Measurements from ENCODE around the gene PLEKHG3.

The PLEKHG3 gene

GRCh38 chr14:64680714-64681065 lies 23.5 kb upstream of the PLEKHG3 start:
- DNase-seq, result no peak
- Histone ChIP-seq H3K9ac (ENCODE audit: low read length) (no peak overlapping the region), H2AFZ (ENCODE audit: low read length) (no peak overlapping the region)

GRCh38 chr14:64681796-64682710 lies 22.2 kb upstream of the PLEKHG3 start:
- no peaks in the 10 kb centered on the region for H3K36me3 ChIP-seq (replicated peaks; ENCODE audit: insufficient read depth, low read length)
- no peaks in the 10 kb centered on the region for H4K20me1 ChIP-seq (ENCODE audit: insufficient read depth, low read length)
- no peaks in the 10 kb centered on the region for H3K9me3 ChIP-seq (replicated peaks; ENCODE audit: insufficient read depth, low read length)
- H3K9ac ChIP-seq (ENCODE audit: low read length), result no peak overlapping the region
- H3K4me1 ChIP-seq (ENCODE audit: low read length), result no peaks in the 10 kb centered on the region
- no peaks in the 10 kb centered on the region for H3F3A ChIP-seq (ENCODE audit: insufficient read depth, low read length)
- TF ChIP-seq EZH2 (optimal IDR thresholded peaks at IDR 0.05; ENCODE audit: low read depth, low read length) (no peak), EZH2phosphoT487 (IDR thresholded peaks at IDR 0.05; ENCODE audit: low read length) (no peak)
- TF ChIP-seq, protein P1, sequence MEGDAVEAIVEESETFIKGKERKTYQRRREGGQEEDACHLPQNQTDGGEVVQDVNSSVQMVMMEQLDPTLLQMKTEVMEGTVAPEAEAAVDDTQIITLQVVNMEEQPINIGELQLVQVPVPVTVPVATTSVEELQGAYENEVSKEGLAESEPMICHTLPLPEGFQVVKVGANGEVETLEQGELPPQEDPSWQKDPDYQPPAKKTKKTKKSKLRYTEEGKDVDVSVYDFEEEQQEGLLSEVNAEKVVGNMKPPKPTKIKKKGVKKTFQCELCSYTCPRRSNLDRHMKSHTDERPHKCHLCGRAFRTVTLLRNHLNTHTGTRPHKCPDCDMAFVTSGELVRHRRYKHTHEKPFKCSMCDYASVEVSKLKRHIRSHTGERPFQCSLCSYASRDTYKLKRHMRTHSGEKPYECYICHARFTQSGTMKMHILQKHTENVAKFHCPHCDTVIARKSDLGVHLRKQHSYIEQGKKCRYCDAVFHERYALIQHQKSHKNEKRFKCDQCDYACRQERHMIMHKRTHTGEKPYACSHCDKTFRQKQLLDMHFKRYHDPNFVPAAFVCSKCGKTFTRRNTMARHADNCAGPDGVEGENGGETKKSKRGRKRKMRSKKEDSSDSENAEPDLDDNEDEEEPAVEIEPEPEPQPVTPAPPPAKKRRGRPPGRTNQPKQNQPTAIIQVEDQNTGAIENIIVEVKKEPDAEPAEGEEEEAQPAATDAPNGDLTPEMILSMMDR (IDR thresholded peaks at IDR 0.05; ENCODE audit: low read length), result no peak
- no peak overlapping the region for H2AFZ ChIP-seq (ENCODE audit: low read length)
- no peak for DNase-seq
- H3K79me2 ChIP-seq (ENCODE audit: low read length), result no peaks in the 10 kb centered on the region
- no peak overlapping the region for H3K4me3 ChIP-seq (ENCODE audit: low read length)
- H3K27me3 ChIP-seq (replicated peaks; ENCODE audit: insufficient read depth, low read length), result no peaks in the 10 kb centered on the region
- H3K27ac ChIP-seq (ENCODE audit: low read length), result no peak overlapping the region
- H3K9me2 ChIP-seq (replicated peaks; ENCODE audit: insufficient read depth, low read length), result no peaks in the 10 kb centered on the region
- no peak overlapping the region for H3K4me2 ChIP-seq (ENCODE audit: low read depth, low read length)

More at GRCh38 chr14:64680714-64681065, 23.5 kb upstream of the PLEKHG3 start:
- Histone ChIP-seq H3K4me1 (ENCODE audit: low read length) (no peaks in the 10 kb centered on the region), H3K27me3 (replicated peaks; ENCODE audit: insufficient read depth, low read length) (no peaks in the 10 kb centered on the region), H3K9me2 (replicated peaks; ENCODE audit: insufficient read depth, low read length) (no peaks in the 10 kb centered on the region), H4K20me1 (ENCODE audit: insufficient read depth, low read length) (no peaks in the 10 kb centered on the region), H3K9me3 (replicated peaks; ENCODE audit: insufficient read depth, low read length) (no peaks in the 10 kb centered on the region), H3K4me3 (ENCODE audit: low read length) (no peak overlapping the region), H3K27ac (ENCODE audit: low read length) (no peak overlapping the region), H3K36me3 (replicated peaks; ENCODE audit: insufficient read depth, low read length) (no peaks in the 10 kb centered on the region), H3K79me2 (ENCODE audit: low read length) (no peaks in the 10 kb centered on the region), H3K4me2 (ENCODE audit: low read depth, low read length) (no peak overlapping the region), H3F3A (ENCODE audit: insufficient read depth, low read length) (no peaks in the 10 kb centered on the region)
- TF ChIP-seq EZH2 (optimal IDR thresholded peaks at IDR 0.05; ENCODE audit: low read depth, low read length) (no peak), EZH2phosphoT487 (IDR thresholded peaks at IDR 0.05; ENCODE audit: low read length) (no peak)
- TF ChIP-seq, protein P1 (IDR thresholded peaks at IDR 0.05; ENCODE audit: low read length), result no peak

- H4K20me1 ChIP-seq (ENCODE audit: insufficient read depth, low read length), result no peaks in the 10 kb centered on the region
- no peaks in the 10 kb centered on the region for H3K4me1 ChIP-seq (ENCODE audit: low read length)
- no peaks in the 10 kb centered on the region for H3K36me3 ChIP-seq (replicated peaks; ENCODE audit: insufficient read depth, low read length)
- no peaks in the 10 kb centered on the region for H3K9me2 ChIP-seq (replicated peaks; ENCODE audit: insufficient read depth, low read length)
- H3K27me3 ChIP-seq (replicated peaks; ENCODE audit: insufficient read depth, low read length), result no peaks in the 10 kb centered on the region
- H3F3A ChIP-seq (ENCODE audit: insufficient read depth, low read length), result no peaks in the 10 kb centered on the region
- H3K9ac ChIP-seq (ENCODE audit: low read length), result no peak overlapping the region
- TF ChIP-seq, protein P1 (IDR thresholded peaks at IDR 0.05; ENCODE audit: low read length), result no peak
- TF ChIP-seq EZH2 (optimal IDR thresholded peaks at IDR 0.05; ENCODE audit: low read depth, low read length) (no peak), EZH2phosphoT487 (IDR thresholded peaks at IDR 0.05; ENCODE audit: low read length) (no peak)
- H3K79me2 ChIP-seq (ENCODE audit: low read length), result no peaks in the 10 kb centered on the region
- no peak for DNase-seq
- no peak overlapping the region for H3K27ac ChIP-seq (ENCODE audit: low read length)
- H3K4me2 ChIP-seq (ENCODE audit: low read depth, low read length), result no peak overlapping the region
- no peak overlapping the region for H3K4me3 ChIP-seq (ENCODE audit: low read length)
- no peak overlapping the region for H2AFZ ChIP-seq (ENCODE audit: low read length)
- H3K9me3 ChIP-seq (replicated peaks; ENCODE audit: insufficient read depth, low read length), result no peaks in the 10 kb centered on the region
Measured at GRCh38 chr14:64682843-64683242, 21.4 kb upstream of the PLEKHG3 start.

Measured in MM.1S (cell line).